HG03108 (cell line): ENCODE results near the gene SIMC1.

Source experiments
- ATAC-seq: cut with Tn5 transposase; IDR thresholded peaks from one replicate; pipeline ENCODE4 v1.9.1; 2021; ENCODE audit warnings: moderate library complexity; ENCODE audit not compliant: unreplicated experiment

The SIMC1 gene

GRCh38 chr5:176387384-176387925 is 149.2 kb downstream of the SIMC1 start:
- no peak for ATAC-seq

GRCh38 chr5:176388003-176388443 is 149.8 kb downstream of the SIMC1 start:
- ATAC-seq = peak; percentile 1

- peak; percentile 87 for ATAC-seq
These were observed 150.4 kb downstream of the SIMC1 start, which contains the start of the genes HIGD2A and NOP16 for GRCh38 chr5:176388444-176389134. Gene HIGD2A (plus strand): TSS chr5:176388751. CDS start chr5:176388820, 69 bp downstream. Gene NOP16 (minus strand): TSS chr5:176388598. CDS start chr5:176388539, 59 bp downstream.

- peak; percentile 21 for ATAC-seq
These were observed 151.2 kb downstream of the SIMC1 start for GRCh38 chr5:176389135-176390123.

- no peak for ATAC-seq
These were observed 153.3 kb downstream of the SIMC1 start for GRCh38 chr5:176391479-176391878.

- no peak for ATAC-seq
These were observed 153.8 kb downstream of the SIMC1 start for GRCh38 chr5:176391999-176392398.

- ATAC-seq = no peak
These were observed 154.3 kb downstream of the SIMC1 start for GRCh38 chr5:176392526-176392925.

GRCh38 chr5:176394096-176394495 is 155.9 kb downstream of the SIMC1 start:
- ATAC-seq = no peak

GRCh38 chr5:176394881-176395675 is 156.9 kb downstream of the SIMC1 start:
- ATAC-seq = no peak
